Liver (tissue), 3 donors: Measurements from ENCODE around the gene SERPINB2.

Source experiments
- CTCF ChIP-seq: fragments of 150-350 bp; IDR thresholded peaks from 2 replicates; pipeline ENCODE4 v1.5.1; 2017; ENCODE audit warnings: improper control_type of control experiment, low read depth, low read length; ENCODE audit not compliant: missing input control
- GABPA ChIP-seq, 2 donors: IDR thresholded peaks in 1 of 2; conservative IDR thresholded peaks in 1 of 2; 2 replicates each; pipeline ENCODE4 v1.6.1; 2016; ENCODE audit warnings: antibody characterized with exemption in 2 of 2, mild to moderate bottlenecking in 1 of 2, moderate library complexity in 1 of 2
- JUND ChIP-seq, 2 donors: IDR thresholded peaks; 2 replicates each; pipeline ENCODE4 v1.6.1; 2016; ENCODE audit warnings: antibody characterized with exemption in 2 of 2
- REST ChIP-seq: IDR thresholded peaks from 2 replicates; pipeline ENCODE4 v1.6.1; 2016; ENCODE audit warnings: antibody characterized with exemption, mild to moderate bottlenecking
- donor health status: healthy.
- donor health status: healthy.

DNA sequence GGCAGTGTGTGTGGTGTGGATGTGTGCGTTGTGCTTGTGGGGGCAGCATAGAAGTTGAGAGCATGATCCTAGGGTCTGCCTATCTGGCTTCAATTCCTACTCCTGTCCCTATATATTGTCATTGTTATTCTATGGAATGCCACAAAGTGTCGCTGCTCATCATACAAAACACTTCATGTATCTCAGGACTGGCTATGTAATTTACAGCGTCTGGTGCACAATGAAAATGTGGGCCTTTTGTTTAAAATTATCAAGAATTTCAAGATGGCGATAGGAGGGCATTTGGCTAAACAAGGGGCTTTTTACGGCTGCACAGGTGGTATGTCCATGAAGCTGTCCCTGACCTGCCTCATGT is 3.4 kb downstream of the SERPINB2 start:
- TF ChIP-seq REST = no peak
- TF ChIP-seq JUND (IDR thresholded peaks at IDR 0.05) = no peak
- no peak for TF ChIP-seq CTCF
- no peak for TF ChIP-seq GABPA (IDR thresholded peaks at IDR 0.05 in 1 of 2, conservative IDR thresholded peaks at IDR 0.05 in 1 of 2)
